GM21528 (cell line): ENCODE data around the gene RNF5.
"Not testable (repeated sequence)": the region's sequence is repeated elsewhere in the genome, so short reads cannot be mapped to it uniquely, and the experiment has no call there.

Experiments used
- ATAC-seq: cut with Tn5 transposase; IDR thresholded peaks from one replicate; pipeline ENCODE4 v1.9.1; 2021; ENCODE audit warnings: mild to moderate bottlenecking, moderate library complexity; ENCODE audit not compliant: unreplicated experiment, low FRiP score

RNF5 gene

GRCh38 chr6:32177788-32178546, at the start of gene RNF5:
TSS of gene RNF5 (plus strand) at chr6:32178405. CDS start at chr6:32178512, 107 bp downstream.
- peak; percentile 75 for ATAC-seq

- ATAC-seq = no peak
Observed at GRCh38 chr6:32128751-32129296, 49.4 kb upstream of the RNF5 start.

GRCh38 chr6:32129297-32130088, 48.7 kb upstream of the RNF5 start:
- ATAC-seq = peak; percentile 7

GRCh38 chr6:32131439-32131948, 46.7 kb upstream of the RNF5 start:
- no peak for ATAC-seq

- no peak for ATAC-seq
Observed at GRCh38 chr6:32132110-32132509, 46.1 kb upstream of the RNF5 start.

GRCh38 chr6:32133786-32134185, 44.4 kb upstream of the RNF5 start:
- no peak for ATAC-seq

GRCh38 chr6:32137454-32137853, 40.8 kb upstream of the RNF5 start:
- no peak for ATAC-seq

GRCh38 chr6:32139590-32139989, 38.6 kb upstream of the RNF5 start:
- no peak for ATAC-seq

- no peak for ATAC-seq
Observed at GRCh38 chr6:32140420-32141046, 37.7 kb upstream of the RNF5 start.

GRCh38 chr6:32144238-32144637, 34.0 kb upstream of the RNF5 start:
- not testable (repeated sequence) for ATAC-seq

GRCh38 chr6:32146287-32146686, 31.9 kb upstream of the RNF5 start:
- no peak for ATAC-seq

- no peak for ATAC-seq
Observed at GRCh38 chr6:32146687-32147086, 31.5 kb upstream of the RNF5 start.

- ATAC-seq = no peak
Observed at GRCh38 chr6:32147401-32148132, 30.6 kb upstream of the RNF5 start.

GRCh38 chr6:32148289-32149091, 29.7 kb upstream of the RNF5 start:
- ATAC-seq = no peak

GRCh38 chr6:32149092-32149755, 29.0 kb upstream of the RNF5 start:
- ATAC-seq = no peak

- ATAC-seq = no peak
Observed at GRCh38 chr6:32149932-32150870, 28.0 kb upstream of the RNF5 start.

GRCh38 chr6:32151181-32151862, 26.9 kb upstream of the RNF5 start:
- ATAC-seq = no peak
